GM12878 (cell line): ENCODE results near the gene KIF1C. TPM values are rescaled to one million over a fixed set of nuclear protein-coding genes. Genes with fewer than 3 reads are reported as not detected.
A peak's percentile ranks its signal among the peaks of the same experiment; 100 is the strongest.

Source experiments
- ATAC-seq: fragments of 200-7000 bp; cut with Tn5 transposase; 3 replicates; pipeline ENCODE4 v1.9.1; 2020; ENCODE audit warnings: mild to moderate bottlenecking, moderate library complexity
- BruUV-seq: library from RNA; stranded (reverse); fragments of 400-500 nt; replicated peaks from 2 replicates; lab custom pipeline; 2021; lab: Mats Ljungman, UMichigan
- CTCF ChIA-PET: fragments of 300-600 bp; sonication (Branson Sonifier 250); formaldehyde crosslinking; extraction: SDS; loops from one replicate; lab custom pipeline; 2021; ENCODE audit warnings: inconsistent platforms; lab: Yijun Ruan, JAX
- POLR2A ChIA-PET: fragments of 350-600 bp; formaldehyde crosslinking; extraction: SDS; loops from one replicate; lab custom pipeline; 2021; ENCODE audit warnings: inconsistent platforms; lab: Charles Lee
- RAD21 ChIA-PET: fragments of 300-600 bp; sonication (Branson Sonifier 250); formaldehyde crosslinking; loops from one replicate; lab custom pipeline; 2023; ENCODE audit warnings: antibody characterized with exemption; ENCODE audit not compliant: unreplicated experiment; lab: Charles Lee
- SMC1A ChIA-PET: fragments of 300-600 bp; sonication (Branson Sonifier 250); formaldehyde crosslinking; loops from one replicate; lab custom pipeline; 2023; ENCODE audit not compliant: unreplicated experiment, uncharacterized antibody; lab: Charles Lee
- DNase-seq: peaks from one replicate; pipeline ENCODE4 v3.0.0-alpha.2; 2011; ENCODE audit warnings: low read depth, low spot score
- FAIRE-seq: peaks from 3 replicates; lab custom pipeline; 2011; peaks lifted over from hg19 to GRCh38; lab: Jason Lieb, UNC
- H2AFZ ChIP-seq: 2 replicates; pipeline ENCODE4 v1.6.0; 2011; ENCODE audit warnings: low read depth, low read length, control low read depth; ENCODE audit not compliant: control insufficient read depth
- H3K27ac ChIP-seq: 2 replicates; pipeline ENCODE4 v1.5.1; 2011; ENCODE audit warnings: control low read depth; ENCODE audit not compliant: control insufficient read depth, insufficient read depth
- H3K27me3 ChIP-seq, 2 experiments: replicated peaks in 1 of 2; 2 replicates each; pipeline versions ENCODE4 v1.6.0 to v1.6.1; 2011; ENCODE audit warnings: low read length in 1 of 2; ENCODE audit not compliant: control insufficient read depth in 2 of 2, insufficient read depth in 2 of 2
- H3K36me3 ChIP-seq, 2 experiments: 2 replicates each; pipeline ENCODE4 v1.5.1; 2011; ENCODE audit warnings: low read length in 1 of 2; ENCODE audit not compliant: control insufficient read depth in 2 of 2, insufficient read depth in 2 of 2
- H3K4me1 ChIP-seq: 2 replicates; pipeline ENCODE4 v1.6.1; 2011; ENCODE audit warnings: mild to moderate bottlenecking, low read length, moderate library complexity, mixed read lengths; ENCODE audit not compliant: control insufficient read depth, insufficient read depth
- H3K4me2 ChIP-seq: 2 replicates; pipeline ENCODE4 v1.6.0; 2011; ENCODE audit warnings: control low read depth; ENCODE audit not compliant: control insufficient read depth, insufficient read depth
- H3K4me3 ChIP-seq: fragments of 200-600 bp; sonication (generic); 2 replicates; pipeline ENCODE4 v1.5.1; 2016
- H3K79me2 ChIP-seq: 2 replicates; pipeline ENCODE4 v1.6.0; 2011; ENCODE audit warnings: low read length; ENCODE audit not compliant: control insufficient read depth, insufficient read depth
- H3K9ac ChIP-seq: 2 replicates; pipeline ENCODE4 v1.8.0; 2011; ENCODE audit warnings: low read length, control low read depth, mixed read lengths; ENCODE audit not compliant: control insufficient read depth, insufficient read depth
- H3K9me3 ChIP-seq: replicated peaks from 3 replicates; pipeline ENCODE4 v1.5.1; 2011; ENCODE audit warnings: mild to moderate bottlenecking, low read length; ENCODE audit not compliant: control insufficient read depth, insufficient read depth
- H4K20me1 ChIP-seq: 2 replicates; pipeline ENCODE4 v1.6.0; 2011; ENCODE audit not compliant: control insufficient read depth, insufficient read depth
- FOXK2 ChIP-seq: fragments of 450-650 bp; IDR thresholded peaks from 2 replicates; pipeline ENCODE4 v1.6.1; 2017; ENCODE audit warnings: mild to moderate bottlenecking, moderate library complexity
- HDGF ChIP-seq: fragments of 450-650 bp; IDR thresholded peaks from 2 replicates; pipeline ENCODE4 v1.6.1; 2016; ENCODE audit warnings: antibody characterized with exemption
- WGBS: methylation state at CpG from one replicate; pipeline ENCODE4 v1.1.6; 2016; ENCODE audit warnings: low lambda C conversion rate; ENCODE audit not compliant: insufficient replicate concordance, insufficient coverage; ENCODE audit errors: missing lambda C conversion rate; 5-methylcytosine and 5-hydroxymethylcytosine counted together
- in situ Hi-C: fragments of 300-500 bp; cut with MboI; formaldehyde crosslinking; loops from 9 replicates; pipeline ENCODE4 v1.14.3; 2018; ENCODE audit warnings: mixed read lengths
- intact Hi-C: fragments of 100-400 bp; cut with micrococcal nuclease; formaldehyde crosslinking; loops from one replicate; pipeline ENCODE4 v1.14.2; 2022; ENCODE audit not compliant: unreplicated experiment
- polyA plus RNA-seq, 11 experiments: library from polyadenylated mRNA; depleted of rRNA in 4 of 11; unstranded in 6 of 11; stranded (reverse) in 5 of 11; fragments of >200 nt; fragmentation: Nextera tagmentation in 4 of 11; fragmentation: Illumina TruSeq in 1 of 11; extraction: Ambion mirVana in 4 of 11; extraction: Trizol in 1 of 11; gene quantifications; 1 replicate in 1 of 11; 2 replicates in 10 of 11; pipeline versions ENCODE4 v1.2.1 to v1.2.3, GENCODE V29; 2011 to 2016; ENCODE audit warnings: inconsistent platforms in 2 of 11, missing spikeins in 2 of 11, low read depth in 1 of 11
- total RNA-seq, 4 experiments: library from RNA; depleted of rRNA in 3 of 4; stranded (reverse); fragments of >200 nt in 3 of 4; fragmentation: Illumina TruSeq in 1 of 4; extraction: Trizol in 1 of 4; gene quantifications; 2 replicates each; pipeline versions ENCODE4 v1.2.1 to v1.2.3, GENCODE V29; 2013 to 2021
- TF ChIP-seq, protein P1 (sequence below): fragments of 450-650 bp; IDR thresholded peaks from 2 replicates; pipeline ENCODE4 v1.6.1; 2017; ENCODE audit warnings: mild to moderate bottlenecking, moderate library complexity

Gene KIF1C
- total and polyA plus RNA-seq, 10 of the 15 experiments (the other 5 are each of a cell fraction or from before 2014, with no cell fraction given), result 1.4 to 65.9 (median 21.1) TPM

DNA sequence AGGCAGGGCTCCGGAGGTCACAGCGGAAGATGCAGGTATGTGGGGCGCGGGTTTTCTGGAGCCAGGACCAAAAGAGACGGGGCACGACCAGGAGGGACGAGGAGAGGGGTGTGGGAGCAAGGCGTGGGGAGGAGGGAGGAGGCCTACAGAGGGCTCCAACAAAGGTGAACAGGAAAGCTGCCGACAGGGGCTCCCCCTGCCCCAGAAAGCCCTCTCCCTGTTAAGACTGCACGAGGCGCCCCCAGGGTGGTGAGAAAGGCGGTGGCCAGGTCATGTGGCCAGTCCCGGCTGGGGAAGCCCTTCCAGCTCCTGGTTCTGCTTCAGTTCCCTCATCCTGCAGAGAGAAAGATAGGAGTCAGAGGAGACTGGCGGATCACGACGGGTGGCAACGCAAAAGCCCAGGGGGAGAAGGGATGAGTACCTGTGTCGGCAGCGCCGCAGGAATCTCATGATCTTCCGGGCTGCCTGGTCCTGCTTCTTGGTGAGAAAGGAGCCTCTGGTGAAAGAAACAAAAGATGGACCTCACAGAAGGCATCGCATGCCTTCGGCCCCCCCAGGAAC is 29.2 kb upstream of the KIF1C start:
- no TSS peak for BruUV-seq
- WGBS, result 62% methylated on average over 17 of the region's 23 CpGs
- Histone ChIP-seq H3K9ac (peak overlapping the region; percentile 98), H3K79me2 (peaks cover 29% of the 10 kb centered on the region), H3K36me3 (peaks cover 11 to 16% of the 10 kb centered on the region in 2 experiments; a peak in 3 of 4 replicates), H3K27me3 (no peaks in the 10 kb centered on the region), H3K4me2 (peak overlapping the region; percentile 99), H3K9me3 (no peaks in the 10 kb centered on the region), H3K4me3 (peak overlapping the region; percentile 89), H4K20me1 (no peaks in the 10 kb centered on the region), H3K27ac (peak overlapping the region; percentile 100), H2AFZ (peak overlapping the region; percentile 82), H3K4me1 (peaks cover 14% of the 10 kb centered on the region)
- in situ Hi-C loops (no loop called here), intact Hi-C loops (loop anchor here (5.0 kb wide), 1 partner anchor 94 kb away; no protein-coding TSS in a partner anchor)
- ChIA-PET SMC1A (interaction anchor here (1.8 to 4.3 kb wide), 4 partner anchors 12 to 59 kb away, joined by 4 to 50 read pairs (median 28); partner anchors contain the start of genes PFN1, RNF167 and SLC25A11), POLR2A (interaction anchor here (1.0 to 8.5 kb wide), 7 partner anchors 9 to 36 kb away, joined by 3 to 272 read pairs (median 8); partner anchors contain the start of genes CAMTA2, ENO3, INCA1 and KIF1C), CTCF (interaction anchor here (3.6 kb wide), 2 partner anchors 17 to 94 kb away, joined by 18 to 23 read pairs; partner anchors contain the start of gene ENO3), RAD21 (interaction anchor here (1.3 to 6.4 kb wide), 3 partner anchors 19 to 63 kb away, joined by 3 to 73 read pairs (median 13); partner anchors contain the start of genes CAMTA2, ENO3 and PFN1)
- ATAC-seq (no peak), DNase-seq (no peak), FAIRE-seq (no peak)
- TF ChIP-seq, protein P1, sequence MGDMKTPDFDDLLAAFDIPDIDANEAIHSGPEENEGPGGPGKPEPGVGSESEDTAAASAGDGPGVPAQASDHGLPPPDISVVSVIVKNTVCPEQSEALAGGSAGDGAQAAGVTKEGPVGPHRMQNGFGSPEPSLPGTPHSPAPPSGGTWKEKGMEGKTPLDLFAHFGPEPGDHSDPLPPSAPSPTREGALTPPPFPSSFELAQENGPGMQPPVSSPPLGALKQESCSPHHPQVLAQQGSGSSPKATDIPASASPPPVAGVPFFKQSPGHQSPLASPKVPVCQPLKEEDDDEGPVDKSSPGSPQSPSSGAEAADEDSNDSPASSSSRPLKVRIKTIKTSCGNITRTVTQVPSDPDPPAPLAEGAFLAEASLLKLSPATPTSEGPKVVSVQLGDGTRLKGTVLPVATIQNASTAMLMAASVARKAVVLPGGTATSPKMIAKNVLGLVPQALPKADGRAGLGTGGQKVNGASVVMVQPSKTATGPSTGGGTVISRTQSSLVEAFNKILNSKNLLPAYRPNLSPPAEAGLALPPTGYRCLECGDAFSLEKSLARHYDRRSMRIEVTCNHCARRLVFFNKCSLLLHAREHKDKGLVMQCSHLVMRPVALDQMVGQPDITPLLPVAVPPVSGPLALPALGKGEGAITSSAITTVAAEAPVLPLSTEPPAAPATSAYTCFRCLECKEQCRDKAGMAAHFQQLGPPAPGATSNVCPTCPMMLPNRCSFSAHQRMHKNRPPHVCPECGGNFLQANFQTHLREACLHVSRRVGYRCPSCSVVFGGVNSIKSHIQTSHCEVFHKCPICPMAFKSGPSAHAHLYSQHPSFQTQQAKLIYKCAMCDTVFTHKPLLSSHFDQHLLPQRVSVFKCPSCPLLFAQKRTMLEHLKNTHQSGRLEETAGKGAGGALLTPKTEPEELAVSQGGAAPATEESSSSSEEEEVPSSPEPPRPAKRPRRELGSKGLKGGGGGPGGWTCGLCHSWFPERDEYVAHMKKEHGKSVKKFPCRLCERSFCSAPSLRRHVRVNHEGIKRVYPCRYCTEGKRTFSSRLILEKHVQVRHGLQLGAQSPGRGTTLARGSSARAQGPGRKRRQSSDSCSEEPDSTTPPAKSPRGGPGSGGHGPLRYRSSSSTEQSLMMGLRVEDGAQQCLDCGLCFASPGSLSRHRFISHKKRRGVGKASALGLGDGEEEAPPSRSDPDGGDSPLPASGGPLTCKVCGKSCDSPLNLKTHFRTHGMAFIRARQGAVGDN, result peak; percentile 5; the same call in 1 of the 2 replicates
- peak; percentile 11; the same call in 1 of the 2 replicates for TF ChIP-seq HDGF
- no peak for TF ChIP-seq FOXK2
